AG09319 (cell line): Measurements from ENCODE around the gene GSC.

Source experiments
- DNase-seq: peaks from one replicate; pipeline ENCODE4 v3.0.0-alpha.2; 2010; ENCODE audit warnings: low read depth; ENCODE audit errors: extremely low read depth
- CTCF ChIP-seq: IDR thresholded peaks from 2 replicates; pipeline ENCODE4 v1.5.1; 2011; ENCODE audit warnings: low read depth, mild to moderate bottlenecking, inconsistent platforms, low read length, moderate library complexity

Gene GSC

GRCh38 chr14:94767321-94767878 lies 2.5 kb downstream of the GSC start:
- no peak for DNase-seq
- TF ChIP-seq CTCF: no peak

- TF ChIP-seq CTCF: no peak
- no peak for DNase-seq
Observed at GRCh38 chr14:94764573-94764972, 5.3 kb downstream of the GSC start.

GRCh38 chr14:94762431-94762830 lies 7.5 kb downstream of the GSC start:
- no peak for DNase-seq
- TF ChIP-seq CTCF: no peak

GRCh38 chr14:94761997-94762377 lies 7.9 kb downstream of the GSC start:
- DNase-seq: no peak
- TF ChIP-seq CTCF: no peak

- TF ChIP-seq CTCF: no peak
- no peak for DNase-seq
Observed at GRCh38 chr14:94761348-94761996, 8.4 kb downstream of the GSC start.

- DNase-seq: no peak
- TF ChIP-seq CTCF: no peak
Observed at GRCh38 chr14:94756310-94756882, 13.5 kb downstream of the GSC start.

- no peak for TF ChIP-seq CTCF
- no peak for DNase-seq
Observed at GRCh38 chr14:94754391-94754942, 15.4 kb downstream of the GSC start.
